GM12873 (cell line): Measurements from ENCODE around the gene MAPK8.

Source experiments
- CTCF ChIP-seq: IDR thresholded peaks from 2 replicates; pipeline ENCODE4 v1.5.1; 2012; ENCODE audit warnings: low read depth, mild to moderate bottlenecking, moderate library complexity, low read length, control low read depth; ENCODE audit not compliant: insufficient read depth; ENCODE audit errors: missing control alignments

Gene MAPK8

GRCh38 chr10:48477616-48478015 lies 171.1 kb downstream of the MAPK8 start:
- TF ChIP-seq CTCF = no peak

- no peak for TF ChIP-seq CTCF
These were observed 172.0 kb downstream of the MAPK8 start for GRCh38 chr10:48478469-48478868.

DNA sequence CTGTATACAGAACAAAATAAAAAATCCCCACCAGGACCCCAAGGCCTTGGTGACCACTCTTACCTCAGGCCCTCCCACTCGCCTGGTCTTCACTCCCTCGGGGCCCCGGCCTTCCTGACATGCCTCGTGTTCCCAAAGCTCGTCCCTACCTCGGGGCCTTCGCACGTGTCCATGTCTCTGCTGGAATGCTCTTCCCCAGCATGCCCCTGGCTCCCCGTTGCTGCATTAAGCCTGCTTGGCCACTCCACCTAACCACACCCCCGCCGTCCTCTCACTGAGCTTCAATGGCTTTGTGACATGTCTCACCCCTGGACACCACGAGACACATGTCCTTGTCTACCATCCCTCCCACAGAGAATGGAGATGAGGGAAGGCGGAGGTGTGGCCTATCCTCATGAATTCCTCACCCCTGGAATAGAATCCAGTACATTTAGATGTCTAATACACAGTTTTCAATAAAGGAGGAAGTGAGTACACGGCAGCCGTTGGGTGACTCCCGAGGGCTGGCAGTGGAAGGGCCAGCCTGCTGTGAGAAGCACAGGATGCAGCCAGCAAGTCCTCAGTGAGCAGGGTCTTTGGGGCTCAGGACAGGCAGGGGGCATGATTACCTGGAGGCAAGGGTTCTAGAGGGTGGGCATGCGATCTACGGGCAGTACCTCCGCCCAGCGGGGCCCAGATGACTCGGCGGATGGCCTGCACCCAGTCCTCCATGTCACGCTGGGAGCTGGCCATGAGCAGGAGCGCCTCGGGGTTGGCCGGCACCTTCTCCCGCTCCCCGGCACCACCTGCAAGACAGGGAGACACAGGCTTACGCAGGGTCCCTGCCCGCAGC lies 172.7 kb downstream of the MAPK8 start:
- no peak for TF ChIP-seq CTCF

DNA sequence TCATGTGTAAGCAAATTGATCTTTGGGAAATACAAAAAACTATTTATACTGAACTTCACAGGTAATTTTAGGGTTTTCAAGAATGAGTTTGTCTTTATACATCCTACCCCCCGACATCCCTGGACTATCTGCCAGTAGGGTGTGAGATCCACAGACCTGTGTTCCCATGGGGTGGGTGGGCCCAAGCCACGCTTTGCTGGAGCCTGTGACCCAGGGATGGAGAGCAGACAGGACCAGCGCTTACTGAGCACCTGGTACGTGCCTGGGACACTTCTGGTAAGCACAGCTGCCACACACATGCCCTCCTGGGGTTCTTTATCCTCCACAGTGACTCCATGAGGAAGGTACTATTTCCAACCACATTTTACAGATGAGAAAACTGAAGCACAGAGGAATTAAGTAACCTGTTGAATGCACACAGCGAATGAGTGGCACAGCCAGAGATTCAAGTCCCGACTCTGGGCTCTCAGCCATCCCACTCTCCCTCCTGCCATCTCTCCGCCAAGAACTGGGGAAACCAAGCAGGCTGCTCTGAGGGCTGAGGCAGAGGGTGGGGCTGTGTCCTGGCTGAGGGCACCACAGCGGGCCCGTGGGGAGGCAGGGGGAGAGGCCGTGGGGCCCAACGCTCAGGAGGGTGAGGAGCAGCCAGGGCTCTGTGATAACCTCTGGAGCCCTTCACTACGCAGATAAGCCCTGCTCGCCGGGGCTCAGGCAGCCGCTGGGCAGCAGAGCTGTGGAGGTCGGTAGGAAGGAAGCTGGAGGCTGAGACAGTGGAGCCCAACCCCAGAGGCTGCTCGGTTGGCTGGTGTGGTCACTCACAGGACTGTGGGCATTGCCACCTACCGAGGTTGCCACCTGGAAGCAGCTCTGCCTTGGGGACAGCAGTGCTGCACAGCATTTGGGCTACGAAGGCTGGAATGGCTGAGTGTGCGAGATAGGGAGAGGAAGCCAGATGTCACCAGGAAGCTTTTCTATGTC lies 174.2 kb downstream of the MAPK8 start:
- TF ChIP-seq CTCF = no peak

DNA sequence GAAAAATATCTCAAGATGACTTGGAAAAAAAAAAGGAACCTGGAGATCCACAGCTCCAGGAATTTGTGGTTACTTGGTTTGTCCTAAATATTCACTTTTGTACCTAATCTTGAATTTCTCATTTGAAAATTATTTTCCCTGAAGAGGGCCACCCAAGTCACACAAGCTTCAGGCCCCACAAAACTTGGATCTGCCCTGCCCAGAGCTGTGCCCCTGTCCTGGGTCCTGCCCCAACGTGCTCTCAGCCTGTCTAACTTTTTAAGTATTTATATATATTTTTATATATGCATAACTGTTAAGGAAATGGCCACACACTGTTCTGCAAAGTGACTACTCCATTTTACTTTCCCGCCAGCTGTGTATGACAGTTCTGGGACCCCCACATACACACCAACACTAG lies 174.9 kb downstream of the MAPK8 start:
- TF ChIP-seq CTCF = no peak

DNA sequence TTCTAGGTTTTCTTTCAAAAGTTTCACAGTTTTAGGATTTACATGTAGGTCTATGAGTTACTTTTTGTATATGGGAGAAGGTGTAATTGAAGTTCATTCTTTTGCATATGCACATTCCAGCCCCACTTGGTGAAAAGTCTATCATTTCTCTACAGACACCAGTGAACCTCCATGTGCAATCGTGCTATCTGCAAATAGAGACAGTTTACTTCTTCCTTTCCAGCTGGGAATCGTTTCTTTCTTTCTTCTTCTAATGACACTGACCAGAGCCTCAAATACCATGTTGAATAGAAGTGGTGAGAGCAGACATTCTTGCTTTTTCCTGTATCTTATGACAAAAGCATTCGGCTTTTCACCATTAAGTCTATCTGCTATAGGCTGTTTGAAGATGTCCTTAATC lies 175.7 kb downstream of the MAPK8 start:
- no peak for TF ChIP-seq CTCF

- TF ChIP-seq CTCF = no peak
These were observed 178.4 kb downstream of the MAPK8 start for GRCh38 chr10:48484911-48485310.
